Measurements from ENCODE around the gene ABCB9. TPM values are rescaled to one million over a fixed set of nuclear protein-coding genes. Genes with fewer than 3 reads are reported as not detected.

Gene ABCB9
- total and polyA plus RNA-seq, 7 donors = 1.2 to 5.3 (median 3.0) TPM

- DNase-seq = no peak
- 5 to 12% methylated on average over 12 of the region's 12 CpGs for WGBS, 2 donors
- TF ChIP-seq POLR2A (IDR thresholded peaks at IDR 0.05) = no peak
- peak in 3 of 4 donors; percentile 23 to 37 (median 26) for TF ChIP-seq POLR2AphosphoS5 (IDR thresholded peaks at IDR 0.05)
- H3K4me1 ChIP-seq = peaks cover 0 to 59% (median 55%) of the 10 kb centered on the region in 4 donors
- H3K27me3 ChIP-seq = no peaks in the 10 kb centered on the region
- peak overlapping the region in 1 of 4 donors; percentile 11 for H3K4me3 ChIP-seq
- no peaks in the 10 kb centered on the region for H3K36me3 ChIP-seq
- peak overlapping the region; percentile 52 to 79 (median 62) for H3K27ac ChIP-seq
- H3K9me3 ChIP-seq = no peaks in the 10 kb centered on the region
- intact Hi-C loops (cut with DNase I) = no loop called here
Measured at GRCh38 chr12:122888232-122888752, 78.0 kb downstream of the ABCB9 start.

- Histone ChIP-seq H3K4me3 (no peak overlapping the region), H3K27ac (peak overlapping the region; percentile 52 to 79 (median 62)), H3K36me3 (no peaks in the 10 kb centered on the region), H3K4me1 (peaks cover 0 to 58% (median 53%) of the 10 kb centered on the region in 4 donors), H3K27me3 (no peaks in the 10 kb centered on the region), H3K9me3 (no peaks in the 10 kb centered on the region)
- intact Hi-C loops (cut with DNase I) = no loop called here
- TF ChIP-seq EP300 (IDR thresholded peaks at IDR 0.05) (no peak), CTCF (IDR thresholded peaks at IDR 0.05) (no peak), POLR2A (IDR thresholded peaks at IDR 0.05) (no peak), POLR2AphosphoS5 (IDR thresholded peaks at IDR 0.05) (no peak)
- WGBS, 2 donors = 34 to 48% methylated on average over 5 of the region's 5 CpGs
- no peak for DNase-seq
Measured at GRCh38 chr12:122887819-122888212, 78.4 kb downstream of the ABCB9 start.

- Histone ChIP-seq H3K9me3 (no peaks in the 10 kb centered on the region), H3K4me1 (peaks cover 0 to 51% (median 47%) of the 10 kb centered on the region in 4 donors), H3K27ac (peak overlapping the region in 3 of 4 donors; percentile 61 to 79 (median 62)), H3K4me3 (no peak overlapping the region), H3K27me3 (no peaks in the 10 kb centered on the region), H3K36me3 (no peaks in the 10 kb centered on the region)
- WGBS, 2 donors = 53 to 61% methylated on average over 10 of the region's 10 CpGs
- TF ChIP-seq POLR2A (IDR thresholded peaks at IDR 0.05) = no peak
- TF ChIP-seq CTCF (IDR thresholded peaks at IDR 0.05) = no peak
- no peak for TF ChIP-seq POLR2AphosphoS5 (IDR thresholded peaks at IDR 0.05)
- no peak for TF ChIP-seq EP300 (IDR thresholded peaks at IDR 0.05)
- intact Hi-C loops (cut with DNase I) = no loop called here
- no peak for DNase-seq
Measured at GRCh38 chr12:122886851-122887818, 79.1 kb downstream of the ABCB9 start.

- H3K4me3 ChIP-seq = no peak overlapping the region
- H3K27ac ChIP-seq = no peak overlapping the region
- H3K4me1 ChIP-seq = peaks cover 0 to 43% (median 41%) of the 10 kb centered on the region in 4 donors
- no peaks in the 10 kb centered on the region for H3K27me3 ChIP-seq
- WGBS, 2 donors = 82 to 93% methylated on average over 8 of the region's 8 CpGs
- no peak for DNase-seq
- intact Hi-C loops (cut with DNase I) = no loop called here
- H3K36me3 ChIP-seq = no peaks in the 10 kb centered on the region
- no peaks in the 10 kb centered on the region for H3K9me3 ChIP-seq
- TF ChIP-seq EP300 (IDR thresholded peaks at IDR 0.05) (no peak), POLR2AphosphoS5 (IDR thresholded peaks at IDR 0.05) (no peak), CTCF (IDR thresholded peaks at IDR 0.05) (no peak), POLR2A (IDR thresholded peaks at IDR 0.05) (no peak)
Measured at GRCh38 chr12:122886161-122886560, 80.1 kb downstream of the ABCB9 start.

GRCh38 chr12:122884860-122885259 is 81.4 kb downstream of the ABCB9 start:
- TF ChIP-seq EP300 (IDR thresholded peaks at IDR 0.05) = no peak

More at GRCh38 chr12:122884860-122885259, 81.4 kb downstream of the ABCB9 start:
- Histone ChIP-seq H3K36me3 (no peaks in the 10 kb centered on the region), H3K27me3 (no peaks in the 10 kb centered on the region), H3K4me1 (peaks cover 0 to 48% (median 44%) of the 10 kb centered on the region in 4 donors), H3K27ac (no peak overlapping the region), H3K9me3 (no peaks in the 10 kb centered on the region), H3K4me3 (no peak overlapping the region)
- intact Hi-C loops (cut with DNase I) = no loop called here
- WGBS, 2 donors = 73 to 74% methylated on average over 4 of the region's 4 CpGs
- no peak for DNase-seq

Measured in sigmoid colon (tissue), 7 donors.